Activated naive CD4-positive, alpha-beta T cell treated with anti-CD3 and anti-CD28 coated beads for 36 hours (primary cell): ENCODE measurements around the gene IGF2BP1. TPM values are rescaled to one million over a fixed set of nuclear protein-coding genes. Genes with fewer than 3 reads are reported as not detected.
"Not testable (repeated sequence)": the region's sequence is repeated elsewhere in the genome, so short reads cannot be mapped to it uniquely, and the experiment has no call there.

Experiments
- CTCF ChIA-PET: fragments of 350-600 bp; sonication (Branson Sonifier 250); formaldehyde crosslinking; loops from one replicate; lab custom pipeline; 2021; ENCODE audit warnings: antibody characterized with exemption; lab: Charles Lee
- DNase-seq: peaks from one replicate; pipeline ENCODE4 v3.0.0-alpha.2; 2020
- H3K27ac Mint-ChIP-seq: one replicate; pipeline ENCODE4 v1.8.0; 2021; ENCODE audit warnings: mild to moderate bottlenecking, mixed read lengths
- H3K27me3 Mint-ChIP-seq: one replicate; pipeline ENCODE4 v1.8.0; 2021; ENCODE audit warnings: low read depth, mixed read lengths
- H3K36me3 Mint-ChIP-seq: one replicate; pipeline ENCODE4 v1.8.0; 2021; ENCODE audit warnings: low read depth, mixed read lengths
- H3K4me1 Mint-ChIP-seq: one replicate; pipeline ENCODE4 v1.8.0; 2021; ENCODE audit warnings: low read depth, mixed read lengths
- H3K4me3 Mint-ChIP-seq: one replicate; pipeline ENCODE4 v1.8.0; 2021; ENCODE audit warnings: mild to moderate bottlenecking, moderate library complexity, mixed read lengths
- H3K9me3 Mint-ChIP-seq: one replicate; pipeline ENCODE4 v1.8.0; 2021; ENCODE audit warnings: mixed read lengths
- intact Hi-C: fragments of 100-400 bp; cut with micrococcal nuclease; formaldehyde crosslinking; loops from one replicate; pipeline ENCODE4 v1.15.1; 2023
- total RNA-seq, 2 experiments: library from RNA; stranded (reverse); gene quantifications; one replicate each; pipeline ENCODE4 v1.2.3, GENCODE V29; 2021

IGF2BP1 gene
- total RNA-seq, 2 experiments from 2014 or later: 0.57 to 0.60 TPM

DNA sequence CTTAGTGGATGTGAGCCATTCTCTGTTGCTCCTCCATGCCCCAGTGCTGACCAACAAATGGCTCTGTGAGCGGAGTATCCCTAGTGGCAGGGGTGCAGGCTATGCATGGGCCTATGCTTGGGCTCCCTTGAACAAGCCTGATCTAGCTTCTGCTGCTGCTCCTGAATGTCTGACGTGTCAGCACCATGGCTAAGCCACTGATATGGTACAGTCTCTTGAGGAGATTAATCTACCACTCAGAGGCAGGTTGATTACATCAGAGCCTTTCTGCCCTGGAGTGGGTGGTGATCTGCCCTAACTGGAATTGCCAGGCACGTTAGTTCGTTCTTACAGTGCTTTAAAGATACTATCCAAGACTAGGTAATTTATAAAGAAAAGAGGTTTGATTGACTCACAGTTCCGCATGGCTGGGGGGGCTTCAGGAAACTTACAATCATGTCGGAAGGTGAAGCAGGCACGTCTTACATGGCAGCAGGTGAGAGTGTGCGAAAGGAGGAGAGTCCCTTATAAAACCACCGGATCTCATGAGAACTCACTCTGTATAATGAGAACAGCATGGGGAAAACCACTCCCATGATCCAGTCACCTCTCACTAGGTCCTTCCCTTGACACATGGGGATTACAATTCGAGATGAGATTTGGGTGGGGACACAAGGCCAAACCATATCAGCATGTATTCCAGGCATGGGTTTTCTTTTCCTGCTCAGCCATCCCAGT, 93.9 kb downstream of the IGF2BP1 start:
- Mint-ChIP-seq H3K36me3 (no peaks in the 10 kb centered on the region), H3K4me1 (no peaks in the 10 kb centered on the region), H3K9me3 (no peaks in the 10 kb centered on the region), H3K27me3 (peaks cover 4% of the 10 kb centered on the region), H3K27ac (no peak overlapping the region), H3K4me3 (no peak overlapping the region)
- DNase-seq: no peak
- CTCF ChIA-PET: interaction anchor here (0.6 kb wide), 2 partner anchors 45 to 126 kb away, joined by 3 to 4 read pairs; no protein-coding TSS in a partner anchor
- intact Hi-C loops: no loop called here

DNA sequence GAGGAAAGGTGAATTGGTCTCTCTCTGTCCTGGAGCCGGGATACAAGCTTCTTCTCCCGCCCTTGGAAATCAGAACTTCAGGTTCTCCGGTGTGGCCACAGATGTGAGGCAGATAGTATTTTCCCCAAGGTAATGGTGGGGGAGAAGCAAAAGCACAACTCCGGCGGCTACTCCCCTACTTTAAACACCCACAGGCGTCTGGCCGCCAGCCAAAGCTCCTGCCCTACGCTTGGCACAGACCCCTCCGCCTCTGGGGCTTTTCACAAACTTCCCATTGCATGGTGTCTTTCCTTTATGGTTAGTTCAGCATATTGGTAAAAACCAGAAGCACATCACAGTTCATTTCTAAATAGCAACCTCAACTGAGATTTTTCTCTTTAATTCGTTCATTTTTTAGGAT, 95.9 kb downstream of the IGF2BP1 start:
- H3K36me3 Mint-ChIP-seq: no peaks in the 10 kb centered on the region
- CTCF ChIA-PET: no interaction called here
- no peak overlapping the region for H3K4me3 Mint-ChIP-seq
- H3K27ac Mint-ChIP-seq: no peak overlapping the region
- H3K4me1 Mint-ChIP-seq: no peaks in the 10 kb centered on the region
- DNase-seq: no peak
- H3K27me3 Mint-ChIP-seq: peaks cover under 1% of the 10 kb centered on the region
- no peaks in the 10 kb centered on the region for H3K9me3 Mint-ChIP-seq
- intact Hi-C loops: no loop called here

DNA sequence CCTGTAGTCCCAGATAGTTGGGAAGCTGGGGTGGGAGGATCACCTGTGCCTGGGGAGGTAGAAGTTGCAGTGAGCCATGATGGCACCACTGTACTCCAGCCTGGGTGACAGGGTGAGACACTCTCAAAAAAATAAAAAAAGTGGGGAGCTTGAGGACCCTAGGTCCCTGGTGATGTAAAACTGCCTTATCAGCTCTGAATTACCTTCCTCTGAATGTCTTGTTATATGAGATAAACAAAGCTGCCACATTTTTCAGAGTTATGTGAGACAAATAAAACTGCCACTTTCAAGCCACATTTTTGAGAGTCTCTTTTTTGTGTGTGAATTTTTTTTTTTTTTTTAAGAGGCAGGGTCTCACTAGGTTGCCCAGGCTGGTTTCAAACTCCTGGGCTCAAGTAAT, 103.4 kb downstream of the IGF2BP1 start:
- CTCF ChIA-PET: interaction anchor here (1.5 kb wide), 1 partner anchor 21 kb away, joined by 3 read pairs; no protein-coding TSS in a partner anchor
- intact Hi-C loops: no loop called here
- H3K4me1 Mint-ChIP-seq: no peaks in the 10 kb centered on the region
- peaks cover 4% of the 10 kb centered on the region for H3K27me3 Mint-ChIP-seq
- no peaks in the 10 kb centered on the region for H3K9me3 Mint-ChIP-seq
- no peaks in the 10 kb centered on the region for H3K36me3 Mint-ChIP-seq
- no peak overlapping the region for H3K27ac Mint-ChIP-seq
- no peak for DNase-seq
- H3K4me3 Mint-ChIP-seq: no peak overlapping the region

DNA sequence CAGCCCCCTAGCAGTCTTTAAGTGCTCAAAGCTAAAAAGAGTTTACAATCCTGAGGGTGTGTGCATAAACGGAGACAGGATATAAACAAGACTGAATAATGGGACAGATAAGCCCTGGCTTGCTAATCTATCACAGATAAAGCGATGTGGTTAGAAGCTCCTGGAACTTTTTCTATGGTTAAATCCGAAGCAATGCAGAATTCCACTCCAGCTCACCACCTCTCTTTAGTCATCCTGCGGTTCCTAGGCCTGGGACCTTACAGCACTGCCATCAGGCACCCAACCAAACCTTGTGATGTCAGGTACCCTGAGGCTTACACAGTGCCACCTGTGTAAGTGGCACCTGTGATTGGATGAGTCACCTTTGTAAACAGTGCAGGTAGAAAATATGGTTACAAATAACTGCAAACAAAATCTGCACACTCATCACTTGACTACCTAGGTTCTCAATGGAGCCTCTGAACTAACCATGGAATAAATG, 103.9 kb downstream of the IGF2BP1 start:
- DNase-seq: no peak
- H3K27me3 Mint-ChIP-seq: peaks cover 4% of the 10 kb centered on the region

GRCh38 chr17:49103360-49103759, 106.2 kb downstream of the IGF2BP1 start:
- H3K27me3 Mint-ChIP-seq, DNase-seq, intact Hi-C loops, H3K4me1 Mint-ChIP-seq, H3K9me3 Mint-ChIP-seq, H3K36me3 Mint-ChIP-seq, H3K4me3 Mint-ChIP-seq, H3K27ac Mint-ChIP-seq: not testable (repeated sequence)
- CTCF ChIA-PET: interaction anchor here (0.6 kb wide), 1 partner anchor 48 kb away, joined by 7 read pairs; no protein-coding TSS in a partner anchor

More for the DNA sequence above, 103.9 kb downstream of the IGF2BP1 start:
- CTCF ChIA-PET: interaction anchor here (1.5 kb wide), 1 partner anchor 21 kb away, joined by 3 read pairs; no protein-coding TSS in a partner anchor
- Mint-ChIP-seq H3K36me3 (no peaks in the 10 kb centered on the region), H3K4me3 (no peak overlapping the region), H3K9me3 (no peaks in the 10 kb centered on the region), H3K4me1 (no peaks in the 10 kb centered on the region), H3K27ac (no peak overlapping the region)
- intact Hi-C loops: no loop called here

- H3K27ac Mint-ChIP-seq: no peak overlapping the region
- no peaks in the 10 kb centered on the region for H3K4me1 Mint-ChIP-seq
- CTCF ChIA-PET: no interaction called here
- H3K27me3 Mint-ChIP-seq: peaks cover 4% of the 10 kb centered on the region
- H3K9me3 Mint-ChIP-seq: no peaks in the 10 kb centered on the region
- no peaks in the 10 kb centered on the region for H3K36me3 Mint-ChIP-seq
- intact Hi-C loops: no loop called here
- no peak for DNase-seq
- H3K4me3 Mint-ChIP-seq: no peak overlapping the region
Measured at GRCh38 chr17:49104511-49105074, 107.4 kb downstream of the IGF2BP1 start.

Other genes with a start within 250 kb of the IGF2BP1 start
- not detected for gene TTLL6, start 180.2 kb upstream of the IGF2BP1 start, total RNA-seq
- gene CALCOCO2, start 166.3 kb upstream of the IGF2BP1 start, total RNA-seq: 10 to 100 TPM; 78.2 to 80.3 TPM
- gene ATP5MC1, start 104.6 kb upstream of the IGF2BP1 start, total RNA-seq: 100 to 1,000 TPM; 144 to 149 TPM
- 10 to 100 TPM; 76.1 to 76.9 TPM for gene UBE2Z, start 89.0 kb upstream of the IGF2BP1 start, total RNA-seq
- gene SNF8, start 52.5 kb upstream of the IGF2BP1 start, total RNA-seq: 10 to 100 TPM; 90.3 to 96.3 TPM
- not detected for gene GIP, start 28.8 kb upstream of the IGF2BP1 start, total RNA-seq
- under 1 TPM in 1 of 2 experiments, not detected in 1; 0.02 TPM for gene B4GALNT2, start 135.4 kb downstream of the IGF2BP1 start, total RNA-seq
- 10 to 100 TPM; 40.3 to 41.3 TPM for gene GNGT2, start 213.2 kb downstream of the IGF2BP1 start, total RNA-seq
- gene ABI3, start 213.3 kb downstream of the IGF2BP1 start, total RNA-seq: 10 to 100 TPM; 18.7 to 18.9 TPM
- not detected for gene PHOSPHO1, start 233.4 kb downstream of the IGF2BP1 start, total RNA-seq